Measurements from ENCODE around the gene CBX4.

Gene CBX4

GRCh38 chr17:79841369-79842135, 2.3 kb upstream of the CBX4 start:
- no peak for DNase-seq (ENCODE audit: low read depth in 2 of 2)

GRCh38 chr17:79840989-79841286, 1.7 kb upstream of the CBX4 start:
- DNase-seq (ENCODE audit: low read depth in 2 of 2), result no peak

GRCh38 chr17:79840269-79840988, 1.2 kb upstream of the CBX4 start:
- DNase-seq (ENCODE audit: low read depth in 2 of 2), result no peak

- peak in 1 of 2 donors; percentile 32 for DNase-seq (ENCODE audit: low read depth in 2 of 2)
Measured at GRCh38 chr17:79838522-79839274, 542 bp downstream of the CBX4 start.

- DNase-seq (ENCODE audit: low read depth in 2 of 2), result no peak
Measured at GRCh38 chr17:79837888-79838521, 1.2 kb downstream of the CBX4 start.

GRCh38 chr17:79836972-79837887, 2.0 kb downstream of the CBX4 start:
- peak in 1 of 2 donors; percentile 49 for DNase-seq (ENCODE audit: low read depth in 2 of 2)

- DNase-seq (ENCODE audit: low read depth in 2 of 2), result no peak
Measured at GRCh38 chr17:79836510-79836971, 2.7 kb downstream of the CBX4 start.

- no peak for DNase-seq (ENCODE audit: low read depth in 2 of 2)
Measured at GRCh38 chr17:79835953-79836509, 3.2 kb downstream of the CBX4 start.

GRCh38 chr17:79835470-79835899, 3.8 kb downstream of the CBX4 start:
- DNase-seq (ENCODE audit: low read depth in 2 of 2), result no peak

GRCh38 chr17:79834565-79835469, 4.4 kb downstream of the CBX4 start:
- peak in 1 of 2 donors; percentile 44 for DNase-seq (ENCODE audit: low read depth in 2 of 2)

- no peak for DNase-seq (ENCODE audit: low read depth in 2 of 2)
Measured at GRCh38 chr17:79833744-79834564, 5.3 kb downstream of the CBX4 start.

- DNase-seq (ENCODE audit: low read depth in 2 of 2), result no peak
Measured at GRCh38 chr17:79833110-79833450, 6.2 kb downstream of the CBX4 start.

- no peak for DNase-seq (ENCODE audit: low read depth in 2 of 2)
Measured at GRCh38 chr17:79832218-79833109, 6.8 kb downstream of the CBX4 start.

GRCh38 chr17:79831265-79832217, 7.7 kb downstream of the CBX4 start:
- no peak for DNase-seq (ENCODE audit: low read depth in 2 of 2)

- DNase-seq (ENCODE audit: low read depth in 2 of 2), result no peak
Measured at GRCh38 chr17:79830763-79831264, 8.4 kb downstream of the CBX4 start.

GRCh38 chr17:79830303-79830702, 8.9 kb downstream of the CBX4 start:
- DNase-seq (ENCODE audit: low read depth in 2 of 2), result no peak
